Uterus (tissue), 2 donors: ENCODE data around the gene KIAA1549.
"Not testable (repeated sequence)": the region's sequence is repeated elsewhere in the genome, so short reads cannot be mapped to it uniquely, and the experiment has no call there.

Source experiments
- POLR2A ChIP-seq, 2 donors: fragments of 450-650 bp; IDR thresholded peaks; one replicate each; pipeline ENCODE4 v1.6.1; 2016; ENCODE audit warnings: antibody characterized with exemption in 2 of 2, mild to moderate bottlenecking in 1 of 2, moderate library complexity in 1 of 2
- TF ChIP-seq, protein P1 (sequence below), 4 experiments: fragments of 200-600 bp in 2 of 4; fragments of 450-650 bp in 2 of 4; sonication (generic) in 2 of 4; IDR thresholded peaks; one replicate each; pipeline ENCODE4 v1.5.1; 2016 to 2019; ENCODE audit warnings: antibody characterized with exemption in 4 of 4, mild to moderate bottlenecking in 2 of 4, moderate library complexity in 1 of 4

- TF ChIP-seq, protein P1, sequence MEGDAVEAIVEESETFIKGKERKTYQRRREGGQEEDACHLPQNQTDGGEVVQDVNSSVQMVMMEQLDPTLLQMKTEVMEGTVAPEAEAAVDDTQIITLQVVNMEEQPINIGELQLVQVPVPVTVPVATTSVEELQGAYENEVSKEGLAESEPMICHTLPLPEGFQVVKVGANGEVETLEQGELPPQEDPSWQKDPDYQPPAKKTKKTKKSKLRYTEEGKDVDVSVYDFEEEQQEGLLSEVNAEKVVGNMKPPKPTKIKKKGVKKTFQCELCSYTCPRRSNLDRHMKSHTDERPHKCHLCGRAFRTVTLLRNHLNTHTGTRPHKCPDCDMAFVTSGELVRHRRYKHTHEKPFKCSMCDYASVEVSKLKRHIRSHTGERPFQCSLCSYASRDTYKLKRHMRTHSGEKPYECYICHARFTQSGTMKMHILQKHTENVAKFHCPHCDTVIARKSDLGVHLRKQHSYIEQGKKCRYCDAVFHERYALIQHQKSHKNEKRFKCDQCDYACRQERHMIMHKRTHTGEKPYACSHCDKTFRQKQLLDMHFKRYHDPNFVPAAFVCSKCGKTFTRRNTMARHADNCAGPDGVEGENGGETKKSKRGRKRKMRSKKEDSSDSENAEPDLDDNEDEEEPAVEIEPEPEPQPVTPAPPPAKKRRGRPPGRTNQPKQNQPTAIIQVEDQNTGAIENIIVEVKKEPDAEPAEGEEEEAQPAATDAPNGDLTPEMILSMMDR (IDR thresholded peaks at IDR 0.05), result not testable (repeated sequence)
- TF ChIP-seq POLR2A (IDR thresholded peaks at IDR 0.05), result not testable (repeated sequence)
Observed at GRCh38 chr7:138976161-138976560, 5.0 kb downstream of the KIAA1549 start.
